ENCODE data around the gene LDLRAD4.

The LDLRAD4 gene

DNA sequence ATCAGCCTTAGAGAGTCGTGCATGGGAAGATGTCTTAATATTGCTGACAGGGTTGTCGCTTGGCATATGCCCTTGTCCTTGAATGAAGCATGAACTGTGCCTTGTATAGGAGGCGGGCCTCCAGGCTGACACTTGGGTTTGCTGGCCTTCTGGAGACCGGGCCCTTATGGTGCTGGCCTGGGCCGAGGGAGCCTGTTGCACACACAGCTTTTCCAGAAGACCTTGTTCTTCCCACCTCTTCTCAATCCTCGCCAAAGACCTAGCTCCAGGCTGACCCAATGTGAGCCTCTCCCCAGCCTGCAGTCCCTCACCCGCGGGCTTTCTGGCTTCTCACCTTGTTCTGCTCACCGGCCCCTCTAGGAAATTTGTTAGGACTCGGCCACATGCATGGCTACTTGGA lies 308.7 kb downstream of the LDLRAD4 start:
- TF ChIP-seq, protein P1, sequence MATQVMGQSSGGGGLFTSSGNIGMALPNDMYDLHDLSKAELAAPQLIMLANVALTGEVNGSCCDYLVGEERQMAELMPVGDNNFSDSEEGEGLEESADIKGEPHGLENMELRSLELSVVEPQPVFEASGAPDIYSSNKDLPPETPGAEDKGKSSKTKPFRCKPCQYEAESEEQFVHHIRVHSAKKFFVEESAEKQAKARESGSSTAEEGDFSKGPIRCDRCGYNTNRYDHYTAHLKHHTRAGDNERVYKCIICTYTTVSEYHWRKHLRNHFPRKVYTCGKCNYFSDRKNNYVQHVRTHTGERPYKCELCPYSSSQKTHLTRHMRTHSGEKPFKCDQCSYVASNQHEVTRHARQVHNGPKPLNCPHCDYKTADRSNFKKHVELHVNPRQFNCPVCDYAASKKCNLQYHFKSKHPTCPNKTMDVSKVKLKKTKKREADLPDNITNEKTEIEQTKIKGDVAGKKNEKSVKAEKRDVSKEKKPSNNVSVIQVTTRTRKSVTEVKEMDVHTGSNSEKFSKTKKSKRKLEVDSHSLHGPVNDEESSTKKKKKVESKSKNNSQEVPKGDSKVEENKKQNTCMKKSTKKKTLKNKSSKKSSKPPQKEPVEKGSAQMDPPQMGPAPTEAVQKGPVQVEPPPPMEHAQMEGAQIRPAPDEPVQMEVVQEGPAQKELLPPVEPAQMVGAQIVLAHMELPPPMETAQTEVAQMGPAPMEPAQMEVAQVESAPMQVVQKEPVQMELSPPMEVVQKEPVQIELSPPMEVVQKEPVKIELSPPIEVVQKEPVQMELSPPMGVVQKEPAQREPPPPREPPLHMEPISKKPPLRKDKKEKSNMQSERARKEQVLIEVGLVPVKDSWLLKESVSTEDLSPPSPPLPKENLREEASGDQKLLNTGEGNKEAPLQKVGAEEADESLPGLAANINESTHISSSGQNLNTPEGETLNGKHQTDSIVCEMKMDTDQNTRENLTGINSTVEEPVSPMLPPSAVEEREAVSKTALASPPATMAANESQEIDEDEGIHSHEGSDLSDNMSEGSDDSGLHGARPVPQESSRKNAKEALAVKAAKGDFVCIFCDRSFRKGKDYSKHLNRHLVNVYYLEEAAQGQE (IDR thresholded peaks at IDR 0.05; ENCODE audit: low read depth), result no peak
- TF ChIP-seq EP300 (IDR thresholded peaks at IDR 0.05; ENCODE audit: borderline replicate concordance) (no peak), NFIC (IDR thresholded peaks at IDR 0.05) (no peak), CEBPB (IDR thresholded peaks at IDR 0.05) (no peak), USF1 (IDR thresholded peaks at IDR 0.05) (no peak), MAX (IDR thresholded peaks at IDR 0.05) (no peak), EGR1 (IDR thresholded peaks at IDR 0.05) (no peak), CREB1 (IDR thresholded peaks at IDR 0.05; ENCODE audit: low read depth) (no peak), TAF1 (IDR thresholded peaks at IDR 0.05; ENCODE audit: low read depth) (no peak), TEAD4 (IDR thresholded peaks at IDR 0.05) (no peak), ZBTB7A (IDR thresholded peaks at IDR 0.05; ENCODE audit: low read depth) (no peak), TCF12 (IDR thresholded peaks at IDR 0.05; ENCODE audit: low read depth) (no peak), FOXM1 (IDR thresholded peaks at IDR 0.05; ENCODE audit: borderline replicate concordance, low read depth) (no peak), YY1 (IDR thresholded peaks at IDR 0.05; ENCODE audit: low read depth) (no peak), RAD21 (IDR thresholded peaks at IDR 0.05; ENCODE audit: low read depth) (no peak)

- TF ChIP-seq CREB1 (IDR thresholded peaks at IDR 0.05; ENCODE audit: low read depth), result no peak
- no peak for TF ChIP-seq RAD21 (IDR thresholded peaks at IDR 0.05; ENCODE audit: low read depth)
Observed at GRCh38 chr18:13527730-13528129, 309.2 kb downstream of the LDLRAD4 start.

- TF ChIP-seq TEAD4 (IDR thresholded peaks at IDR 0.05), result no peak
- no peak for TF ChIP-seq TAF1 (IDR thresholded peaks at IDR 0.05; ENCODE audit: low read depth)
- no peak for TF ChIP-seq CEBPB (IDR thresholded peaks at IDR 0.05)
- TF ChIP-seq, protein P1 (IDR thresholded peaks at IDR 0.05; ENCODE audit: low read depth), result no peak
- TF ChIP-seq RAD21 (IDR thresholded peaks at IDR 0.05; ENCODE audit: low read depth), result no peak
- no peak for TF ChIP-seq NFIC (IDR thresholded peaks at IDR 0.05)
- no peak for TF ChIP-seq MAX (IDR thresholded peaks at IDR 0.05)
- no peak for TF ChIP-seq YY1 (IDR thresholded peaks at IDR 0.05; ENCODE audit: low read depth)
- TF ChIP-seq CREB1 (IDR thresholded peaks at IDR 0.05; ENCODE audit: low read depth), result no peak
- TF ChIP-seq USF1 (IDR thresholded peaks at IDR 0.05), result no peak
- no peak for TF ChIP-seq FOXM1 (IDR thresholded peaks at IDR 0.05; ENCODE audit: borderline replicate concordance, low read depth)
- no peak for TF ChIP-seq ZBTB7A (IDR thresholded peaks at IDR 0.05; ENCODE audit: low read depth)
- no peak for TF ChIP-seq EGR1 (IDR thresholded peaks at IDR 0.05)
- TF ChIP-seq EP300 (IDR thresholded peaks at IDR 0.05; ENCODE audit: borderline replicate concordance), result no peak
- TF ChIP-seq TCF12 (IDR thresholded peaks at IDR 0.05; ENCODE audit: low read depth), result no peak
Observed at GRCh38 chr18:13528739-13529392, 310.3 kb downstream of the LDLRAD4 start.

DNA sequence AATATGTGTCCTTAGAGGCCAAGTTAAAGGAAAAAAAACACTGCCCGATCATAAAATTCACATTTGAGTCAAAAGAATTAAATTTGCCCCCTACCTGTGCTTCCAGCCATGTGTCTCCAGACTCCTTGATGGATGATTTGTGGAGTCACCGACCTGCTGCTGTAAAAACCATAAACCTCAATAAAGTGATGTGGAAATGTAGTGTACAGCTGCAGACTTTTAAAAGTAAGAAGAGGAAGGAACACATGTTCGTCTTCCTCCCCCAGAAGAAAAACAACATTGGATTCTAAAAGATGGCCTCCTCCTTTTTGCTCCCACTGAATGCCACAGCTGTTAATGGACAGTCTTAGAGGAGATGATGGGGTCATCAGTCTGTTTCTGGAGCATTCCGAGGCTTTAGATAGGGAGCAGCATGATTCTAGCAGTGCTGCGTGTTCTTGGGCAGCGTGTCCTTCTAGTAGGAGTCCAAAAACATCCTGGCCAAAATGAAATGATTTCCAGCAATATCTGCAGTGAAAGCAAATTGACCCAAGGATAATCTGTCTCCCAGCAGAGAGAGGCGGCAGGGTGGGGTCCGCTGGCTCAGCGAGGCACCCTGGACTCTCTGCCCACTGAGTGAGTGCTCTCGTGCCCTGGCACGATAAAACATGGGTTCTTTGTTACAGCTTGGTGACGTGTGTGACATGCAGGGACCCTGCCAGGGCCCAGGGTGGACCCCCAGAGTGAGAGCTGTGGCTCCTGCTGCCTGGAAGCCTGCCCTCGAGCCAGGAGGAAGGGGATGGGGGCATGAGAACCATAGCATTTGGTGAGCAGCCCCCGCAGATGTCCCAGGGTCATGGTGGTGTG lies 311.7 kb downstream of the LDLRAD4 start:
- TF ChIP-seq TCF12 (IDR thresholded peaks at IDR 0.05; ENCODE audit: low read depth) (no peak), EGR1 (IDR thresholded peaks at IDR 0.05) (no peak), NFIC (IDR thresholded peaks at IDR 0.05) (no peak), TAF1 (IDR thresholded peaks at IDR 0.05; ENCODE audit: low read depth) (no peak), MAX (IDR thresholded peaks at IDR 0.05) (no peak), RAD21 (IDR thresholded peaks at IDR 0.05; ENCODE audit: low read depth) (no peak), EP300 (IDR thresholded peaks at IDR 0.05; ENCODE audit: borderline replicate concordance) (no peak), CREB1 (IDR thresholded peaks at IDR 0.05; ENCODE audit: low read depth) (no peak), FOXM1 (IDR thresholded peaks at IDR 0.05; ENCODE audit: borderline replicate concordance, low read depth) (no peak), ZBTB7A (IDR thresholded peaks at IDR 0.05; ENCODE audit: low read depth) (no peak), YY1 (IDR thresholded peaks at IDR 0.05; ENCODE audit: low read depth) (no peak), TEAD4 (IDR thresholded peaks at IDR 0.05) (no peak), CEBPB (IDR thresholded peaks at IDR 0.05) (no peak), USF1 (IDR thresholded peaks at IDR 0.05) (no peak)
- TF ChIP-seq, protein P1 (IDR thresholded peaks at IDR 0.05; ENCODE audit: low read depth), result no peak
